Vagina (tissue), 2 donors: Measurements from ENCODE around the gene TUBGCP3. TPM values are rescaled to one million over a fixed set of nuclear protein-coding genes. Genes with fewer than 3 reads are reported as not detected.

Experiments used
- DNase-seq, 2 donors: peaks; one replicate each; pipeline ENCODE4 v3.0.0-alpha.2; 2017; ENCODE audit errors: extremely low spot score in 2 of 2
- H3K27ac ChIP-seq: fragments of 200-600 bp; sonication (generic); one replicate; pipeline ENCODE4 v1.5.1; 2019
- H3K27me3 ChIP-seq: fragments of 200-600 bp; sonication (generic); one replicate; pipeline ENCODE4 v1.5.1; 2019
- H3K36me3 ChIP-seq, 2 donors: fragments of 200-600 bp; sonication (generic); one replicate each; pipeline ENCODE4 v1.5.1; 2017 to 2019
- H3K4me1 ChIP-seq: fragments of 200-600 bp; sonication (generic); one replicate; pipeline ENCODE4 v1.5.1; 2019
- H3K4me3 ChIP-seq, 2 donors: fragments of 200-600 bp; sonication (generic); 1 replicate in 1 of 2; 2 replicates in 1 of 2; pipeline ENCODE4 v1.5.1; 2016 to 2019
- H3K9me3 ChIP-seq: fragments of 200-600 bp; sonication (generic); one replicate; pipeline ENCODE4 v1.5.1; 2019
- POLR2A ChIP-seq, 2 donors: fragments of 450-650 bp; IDR thresholded peaks; one replicate each; pipeline ENCODE4 v1.6.1; 2017; ENCODE audit warnings: antibody characterized with exemption in 2 of 2, mild to moderate bottlenecking in 2 of 2, moderate library complexity in 2 of 2
- POLR2AphosphoS5 ChIP-seq, 2 donors: sonication (generic); formaldehyde crosslinking; IDR thresholded peaks; one replicate each; pipeline ENCODE4 v1.9.0; 2017; ENCODE audit warnings: antibody characterized with exemption in 2 of 2, mild to moderate bottlenecking in 2 of 2, low read depth in 1 of 2; ENCODE audit not compliant: insufficient read depth in 1 of 2
- intact Hi-C: fragments of 100-400 bp; cut with DNase I; formaldehyde crosslinking; loops from one replicate; pipeline ENCODE4 v1.15.1; 2023
- total RNA-seq: library from RNA; depleted of rRNA; stranded (reverse); fragments of >200 nt; gene quantifications from one replicate; pipeline ENCODE4 v1.2.3, GENCODE V29; 2016
- TF ChIP-seq, protein P1 (sequence below), 3 experiments: fragments of 450-650 bp in 2 of 3; fragments of 200-600 bp in 1 of 3; sonication (generic) in 1 of 3; IDR thresholded peaks; one replicate each; pipeline ENCODE4 v1.5.1; 2017 to 2019; ENCODE audit warnings: antibody characterized with exemption in 3 of 3, mild to moderate bottlenecking in 2 of 3, moderate library complexity in 2 of 3

TUBGCP3 gene
- total RNA-seq, 1 donor from 2014 or later: 23.3 TPM

GRCh38 chr13:112580211-112580610 lies 7.7 kb downstream of the TUBGCP3 start:
- H3K27ac ChIP-seq: no peak overlapping the region
- TF ChIP-seq, protein P1, sequence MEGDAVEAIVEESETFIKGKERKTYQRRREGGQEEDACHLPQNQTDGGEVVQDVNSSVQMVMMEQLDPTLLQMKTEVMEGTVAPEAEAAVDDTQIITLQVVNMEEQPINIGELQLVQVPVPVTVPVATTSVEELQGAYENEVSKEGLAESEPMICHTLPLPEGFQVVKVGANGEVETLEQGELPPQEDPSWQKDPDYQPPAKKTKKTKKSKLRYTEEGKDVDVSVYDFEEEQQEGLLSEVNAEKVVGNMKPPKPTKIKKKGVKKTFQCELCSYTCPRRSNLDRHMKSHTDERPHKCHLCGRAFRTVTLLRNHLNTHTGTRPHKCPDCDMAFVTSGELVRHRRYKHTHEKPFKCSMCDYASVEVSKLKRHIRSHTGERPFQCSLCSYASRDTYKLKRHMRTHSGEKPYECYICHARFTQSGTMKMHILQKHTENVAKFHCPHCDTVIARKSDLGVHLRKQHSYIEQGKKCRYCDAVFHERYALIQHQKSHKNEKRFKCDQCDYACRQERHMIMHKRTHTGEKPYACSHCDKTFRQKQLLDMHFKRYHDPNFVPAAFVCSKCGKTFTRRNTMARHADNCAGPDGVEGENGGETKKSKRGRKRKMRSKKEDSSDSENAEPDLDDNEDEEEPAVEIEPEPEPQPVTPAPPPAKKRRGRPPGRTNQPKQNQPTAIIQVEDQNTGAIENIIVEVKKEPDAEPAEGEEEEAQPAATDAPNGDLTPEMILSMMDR (IDR thresholded peaks at IDR 0.05): no peak
- no peak for TF ChIP-seq POLR2AphosphoS5 (IDR thresholded peaks at IDR 0.05; ENCODE audit: insufficient read depth in 1 of 2, low read depth in 1 of 2)
- TF ChIP-seq POLR2A (IDR thresholded peaks at IDR 0.05): no peak
- DNase-seq: no peak
- no peaks in the 10 kb centered on the region for H3K9me3 ChIP-seq
- intact Hi-C loops: no loop called here
- H3K27me3 ChIP-seq: no peaks in the 10 kb centered on the region
- H3K4me3 ChIP-seq: no peak overlapping the region
- no peaks in the 10 kb centered on the region for H3K36me3 ChIP-seq
- peaks cover 16% of the 10 kb centered on the region for H3K4me1 ChIP-seq

DNA sequence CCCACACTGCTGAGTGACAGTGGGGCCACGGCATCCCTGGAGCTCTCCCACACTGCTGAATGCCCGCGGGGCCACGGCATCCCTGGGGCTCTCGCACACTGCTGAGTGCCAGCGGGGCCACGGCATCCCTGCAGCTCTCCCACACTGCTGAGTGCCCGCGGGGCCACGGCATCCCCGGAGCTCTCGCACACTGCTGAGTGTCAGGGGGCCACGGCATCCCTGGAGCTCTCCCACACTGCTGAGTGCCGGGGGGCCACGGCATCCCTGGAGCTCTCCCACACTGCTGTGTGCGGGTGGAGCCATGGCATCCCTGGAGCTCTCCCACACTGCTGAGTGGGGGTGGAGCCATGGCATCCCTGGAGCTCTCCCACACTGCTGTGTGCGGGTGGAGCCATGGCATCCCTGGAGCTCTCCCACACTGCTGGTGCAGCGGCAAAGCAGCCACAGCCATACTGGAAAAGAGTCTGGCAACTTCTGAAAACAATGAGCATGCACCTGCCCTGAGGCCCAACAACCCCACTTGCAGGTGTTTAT lies 8.6 kb downstream of the TUBGCP3 start:
- intact Hi-C loops: no loop called here
- no peak overlapping the region for H3K4me3 ChIP-seq
- H3K4me1 ChIP-seq: peaks cover 24% of the 10 kb centered on the region
- TF ChIP-seq POLR2AphosphoS5 (IDR thresholded peaks at IDR 0.05; ENCODE audit: insufficient read depth in 1 of 2, low read depth in 1 of 2) (no peak), POLR2A (IDR thresholded peaks at IDR 0.05) (no peak)
- TF ChIP-seq, protein P1 (IDR thresholded peaks at IDR 0.05): no peak
- no peak for DNase-seq
- no peaks in the 10 kb centered on the region for H3K36me3 ChIP-seq
- H3K9me3 ChIP-seq: no peaks in the 10 kb centered on the region
- H3K27ac ChIP-seq: no peak overlapping the region
- no peaks in the 10 kb centered on the region for H3K27me3 ChIP-seq

DNA sequence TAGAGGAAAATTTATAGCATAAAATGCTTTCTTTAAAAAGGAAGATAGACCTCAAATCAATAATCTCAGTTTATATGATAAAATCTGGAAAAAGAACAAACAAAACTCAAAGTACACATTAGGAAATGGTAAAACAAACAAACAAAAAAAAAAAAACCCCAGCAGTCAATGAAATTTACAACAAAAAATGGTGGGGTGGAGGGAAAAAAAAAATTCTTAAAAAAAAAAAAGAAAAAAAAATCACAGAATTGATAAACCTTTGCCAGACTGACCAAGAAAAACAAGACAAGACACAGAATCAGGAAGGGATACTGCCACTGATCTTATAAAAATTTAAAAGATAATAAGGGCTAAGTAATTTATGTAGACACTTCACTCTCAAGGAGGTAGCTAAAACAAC lies 11.2 kb downstream of the TUBGCP3 start:
- no peaks in the 10 kb centered on the region for H3K36me3 ChIP-seq
- H3K9me3 ChIP-seq: no peaks in the 10 kb centered on the region
- TF ChIP-seq POLR2AphosphoS5 (IDR thresholded peaks at IDR 0.05; ENCODE audit: insufficient read depth in 1 of 2, low read depth in 1 of 2) (no peak), POLR2A (IDR thresholded peaks at IDR 0.05) (no peak)
- TF ChIP-seq, protein P1 (IDR thresholded peaks at IDR 0.05): no peak
- intact Hi-C loops: no loop called here
- peaks cover 46% of the 10 kb centered on the region for H3K4me1 ChIP-seq
- DNase-seq: no peak
- no peak overlapping the region for H3K4me3 ChIP-seq
- no peak overlapping the region for H3K27ac ChIP-seq
- H3K27me3 ChIP-seq: no peaks in the 10 kb centered on the region

- intact Hi-C loops: no loop called here
- H3K4me1 ChIP-seq: peaks cover 46% of the 10 kb centered on the region
- H3K9me3 ChIP-seq: no peaks in the 10 kb centered on the region
- no peak overlapping the region for H3K27ac ChIP-seq
- no peaks in the 10 kb centered on the region for H3K36me3 ChIP-seq
- no peaks in the 10 kb centered on the region for H3K27me3 ChIP-seq
- no peak for TF ChIP-seq POLR2AphosphoS5 (IDR thresholded peaks at IDR 0.05; ENCODE audit: insufficient read depth in 1 of 2, low read depth in 1 of 2)
- TF ChIP-seq, protein P1 (IDR thresholded peaks at IDR 0.05): no peak
- TF ChIP-seq POLR2A (IDR thresholded peaks at IDR 0.05): no peak
- no peak overlapping the region for H3K4me3 ChIP-seq
- no peak for DNase-seq
Observed at GRCh38 chr13:112576191-112576590, 11.8 kb downstream of the TUBGCP3 start.

GRCh38 chr13:112575675-112576074 lies 12.3 kb downstream of the TUBGCP3 start:
- intact Hi-C loops: no loop called here
- Histone ChIP-seq H3K4me1 (peaks cover 42% of the 10 kb centered on the region), H3K9me3 (no peaks in the 10 kb centered on the region), H3K36me3 (no peaks in the 10 kb centered on the region), H3K4me3 (no peak overlapping the region), H3K27ac (no peak overlapping the region), H3K27me3 (no peaks in the 10 kb centered on the region)
- TF ChIP-seq POLR2A (IDR thresholded peaks at IDR 0.05) (no peak), POLR2AphosphoS5 (IDR thresholded peaks at IDR 0.05; ENCODE audit: insufficient read depth in 1 of 2, low read depth in 1 of 2) (no peak)
- TF ChIP-seq, protein P1 (IDR thresholded peaks at IDR 0.05): no peak
- no peak for DNase-seq
